ENCODE measurements around the gene MBD5. TPM values are rescaled to one million over a fixed set of nuclear protein-coding genes. Genes with fewer than 3 reads are reported as not detected.

MBD5 gene
- total RNA-seq, 1 donor from 2014 or later: 28.0 TPM

DNA sequence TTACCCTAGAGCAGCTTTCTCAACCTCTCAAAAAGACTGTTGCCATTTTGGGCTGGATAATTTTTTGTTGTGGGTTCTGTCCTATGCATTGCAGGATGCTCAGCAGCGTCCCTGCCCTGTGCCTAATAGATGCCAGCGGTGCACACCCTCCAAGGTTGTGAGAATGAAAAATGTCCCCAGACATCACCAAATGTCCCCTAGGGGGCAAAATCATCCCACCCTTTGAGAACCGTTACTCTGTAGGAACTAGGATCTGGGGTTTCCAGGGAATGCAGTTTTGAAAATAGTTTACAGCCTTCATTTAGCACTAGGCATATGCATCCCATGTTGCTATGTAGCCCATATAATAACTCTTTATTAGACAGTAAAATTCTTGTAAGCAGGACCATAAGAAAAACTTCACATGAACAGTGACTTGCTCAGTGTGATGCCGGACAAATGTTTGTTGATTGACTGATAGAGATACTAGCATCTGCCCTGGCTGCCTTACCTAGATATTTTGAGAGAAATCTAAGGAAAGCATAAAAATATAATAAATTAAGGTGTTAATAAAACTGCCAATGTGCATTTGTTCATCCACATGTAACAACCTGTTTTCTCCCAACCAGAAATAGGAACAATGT lies 544.5 kb downstream of the MBD5 start:
- Mint-ChIP-seq H3K4me3 (ENCODE audit: low read depth) (no peak overlapping the region), H3K27ac (no peak overlapping the region), H3K27me3 (ENCODE audit: low read depth) (peaks cover 11% of the 10 kb centered on the region), H3K36me3 (ENCODE audit: low read depth) (no peaks in the 10 kb centered on the region), H3K4me1 (ENCODE audit: low read depth) (peaks cover 18% of the 10 kb centered on the region), H3K9me3 (no peaks in the 10 kb centered on the region)
- no peak for DNase-seq (ENCODE audit: low spot score)
- intact Hi-C loops (cut with micrococcal nuclease): no loop called here

Other genes with a start within 250 kb of the MBD5 start
- 0.62 and 1.4 TPM in 2 replicates for gene ACVR2A, start 176.1 kb upstream of the MBD5 start, total RNA-seq
- gene ORC4, start 354 bp upstream of the MBD5 start, total RNA-seq: 25.4 and 31.2 TPM in 2 replicates

Measured in activated T-helper 2 cell treated with anti-CD3 and anti-CD28 coated beads, Interferon-gamma antibody, Interleukin-2, Interleukin-4, amounts not matched to agents 10 μg/mL and 5 μg/mL and 100 μg/mL, durations not matched to agents 14 hours and 24 hours and 36 hours (primary cell).